Immature natural killer cell (primary cell): ENCODE measurements around the gene HSD11B1L. TPM values are rescaled to one million over a fixed set of nuclear protein-coding genes. Genes with fewer than 3 reads are reported as not detected.
"Not testable (repeated sequence)": the region's sequence is repeated elsewhere in the genome, so short reads cannot be mapped to it uniquely, and the experiment has no call there.

Experiments
- DNase-seq, 3 donors: peaks; one replicate each; pipeline ENCODE4 v3.0.0; 2022; ENCODE audit warnings: mixed read lengths in 1 of 3
- H3K27ac Mint-ChIP-seq, 6 donors: one replicate each; pipeline ENCODE4 v1.8.0; 2020; ENCODE audit warnings: mixed read lengths in 6 of 6, mild to moderate bottlenecking in 5 of 6, inconsistent platforms in 4 of 6, moderate library complexity in 3 of 6
- H3K27me3 Mint-ChIP-seq, 3 donors: one replicate each; pipeline ENCODE4 v1.8.0; 2020 to 2021; ENCODE audit warnings: low read depth in 3 of 3, mild to moderate bottlenecking in 3 of 3, mixed read lengths in 3 of 3, moderate library complexity in 3 of 3, inconsistent platforms in 1 of 3
- H3K36me3 Mint-ChIP-seq, 3 donors: one replicate each; pipeline ENCODE4 v1.8.0; 2020; ENCODE audit warnings: mixed read lengths in 3 of 3, inconsistent platforms in 2 of 3, mild to moderate bottlenecking in 2 of 3
- H3K4me1 Mint-ChIP-seq, 2 donors: one replicate each; pipeline ENCODE4 v1.8.0; 2020; ENCODE audit warnings: inconsistent platforms in 2 of 2, mild to moderate bottlenecking in 2 of 2, mixed read lengths in 2 of 2, moderate library complexity in 1 of 2
- H3K4me3 Mint-ChIP-seq, 5 donors: one replicate each; pipeline ENCODE4 v1.8.0; 2020; ENCODE audit warnings: mild to moderate bottlenecking in 5 of 5, mixed read lengths in 5 of 5, inconsistent platforms in 3 of 5, moderate library complexity in 3 of 5
- H3K9me3 Mint-ChIP-seq, 6 donors: one replicate each; pipeline ENCODE4 v1.8.0; 2020; ENCODE audit warnings: mild to moderate bottlenecking in 6 of 6, mixed read lengths in 6 of 6, inconsistent platforms in 4 of 6, moderate library complexity in 3 of 6
- polyA plus RNA-seq, 3 donors: library from polyadenylated mRNA; unstranded; fragments of 300-500 nt; fragmentation: Illumina TruSeq; gene quantifications; one replicate each; pipeline ENCODE4 v1.2.3, GENCODE V29; 2021

HSD11B1L gene
- polyA plus RNA-seq, 3 donors from 2014 or later, result 2.0 to 3.1 (median 2.5) TPM

GRCh38 chr19:5719961-5720790 is 39.3 kb downstream of the HSD11B1L start, which contains the start of the genes CATSPERD and LONP1:
Gene CATSPERD (plus strand): TSS chr19:5720637. CDS start chr19:5720738, 101 bp downstream.
Gene LONP1 (minus strand): TSS chr19:5720146. CDS start chr19:5720132, 14 bp downstream.
- Mint-ChIP-seq H3K36me3 (no peaks in the 10 kb centered on the region), H3K4me1 (peaks cover 27 to 29% of the 10 kb centered on the region in 2 donors), H3K4me3 (peak within 1 kb of the TSS; percentile 86 to 93 (median 91)), H3K27ac (peak within 1 kb of the TSS; percentile 86 to 95 (median 92)), H3K9me3 (no peaks in the 10 kb centered on the region), H3K27me3 (peaks cover 10 to 13% (median 12%) of the 10 kb centered on the region in 3 donors)
- peak; percentile 98 to 99 (median 99) for DNase-seq

GRCh38 chr19:5727453-5728050 is 46.7 kb downstream of the HSD11B1L start:
- Mint-ChIP-seq H3K27ac (no peak overlapping the region), H3K4me1 (no peaks in the 10 kb centered on the region), H3K9me3 (no peaks in the 10 kb centered on the region), H3K27me3 (peaks cover 0 to 3% (median 0%) of the 10 kb centered on the region in 3 donors), H3K36me3 (no peaks in the 10 kb centered on the region), H3K4me3 (no peak overlapping the region)
- no peak for DNase-seq

DNA sequence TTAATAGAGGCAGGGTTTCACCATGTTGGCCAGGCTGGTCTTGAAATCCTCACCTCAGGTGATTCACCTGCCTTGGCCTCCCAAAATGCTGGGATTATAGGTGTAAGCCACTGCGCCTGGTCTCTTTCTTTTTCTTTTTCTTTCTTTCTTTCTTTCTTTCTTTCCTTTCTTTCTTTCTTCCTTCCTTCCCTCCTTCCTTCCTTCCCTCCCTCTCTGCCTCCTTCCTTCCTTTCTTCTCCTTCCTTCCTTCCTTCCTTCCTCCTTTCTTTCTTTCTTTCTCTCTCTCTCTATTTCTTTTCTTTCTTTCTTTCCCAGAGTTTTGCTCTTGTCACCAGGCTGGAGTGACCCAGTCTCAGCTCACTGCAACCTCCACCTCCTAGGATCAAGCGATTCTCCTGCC is 52.3 kb downstream of the HSD11B1L start:
- not testable (repeated sequence) for H3K4me3 Mint-ChIP-seq, H3K27ac Mint-ChIP-seq, DNase-seq, H3K36me3 Mint-ChIP-seq, H3K9me3 Mint-ChIP-seq, H3K27me3 Mint-ChIP-seq, H3K4me1 Mint-ChIP-seq

Other genes starting within 250 kb of the HSD11B1L start
- not detected for gene ZNRF4, start 225.6 kb upstream of the HSD11B1L start, polyA plus RNA-seq
- under 1 TPM in 1 of 3 donors, not detected in 2; 0.06 TPM for gene TINCR, start 113.1 kb upstream of the HSD11B1L start, polyA plus RNA-seq
- 10 to 100 TPM; 12.8 to 43.4 (median 19.6) TPM for gene SAFB2, start 58.3 kb upstream of the HSD11B1L start, polyA plus RNA-seq
- 100 to 1,000 TPM in 1 of 3 donors, 10 to 100 TPM in 1, 1 to 10 TPM in 1; 6.4 to 103 (median 29.6) TPM for gene SAFB, start 57.9 kb upstream of the HSD11B1L start, polyA plus RNA-seq
- gene MICOS13, start 511 bp upstream of the HSD11B1L start, polyA plus RNA-seq, result 100 to 1,000 TPM in 1 of 3 donors, 10 to 100 TPM in 2; 85.1 to 134 (median 98.2) TPM
- 1,000 to 10,000 TPM in 1 of 3 donors, 100 to 1,000 TPM in 2; 550 to 1,524 (median 935) TPM for gene RPL36, start 9.3 kb downstream of the HSD11B1L start, polyA plus RNA-seq
- 10 to 100 TPM in 2 of 3 donors, 1 to 10 TPM in 1; 8.4 to 24.2 (median 11.3) TPM for gene LONP1, start 39.1 kb downstream of the HSD11B1L start, polyA plus RNA-seq
- not detected for gene CATSPERD, start 39.6 kb downstream of the HSD11B1L start, polyA plus RNA-seq
- not detected for gene PRR22, start 103.7 kb downstream of the HSD11B1L start, polyA plus RNA-seq
- 10 to 100 TPM; 21.2 to 42.5 (median 33.4) TPM for gene DUS3L, start 110.1 kb downstream of the HSD11B1L start, polyA plus RNA-seq
- gene NRTN, start 124.0 kb downstream of the HSD11B1L start, polyA plus RNA-seq, result under 1 TPM in 1 of 3 donors, not detected in 2; 0.56 TPM
- not detected for gene FUT6, start 158.7 kb downstream of the HSD11B1L start, polyA plus RNA-seq
- not detected for gene FUT3, start 170.4 kb downstream of the HSD11B1L start, polyA plus RNA-seq
- not detected for gene FUT5, start 189.5 kb downstream of the HSD11B1L start, polyA plus RNA-seq
- 100 to 1,000 TPM; 329 to 666 (median 378) TPM for gene NDUFA11, start 222.8 kb downstream of the HSD11B1L start, polyA plus RNA-seq
- gene VMAC, start 223.8 kb downstream of the HSD11B1L start, polyA plus RNA-seq, result 1 to 10 TPM; 2.2 to 6.5 (median 5.2) TPM
- 1 to 10 TPM in 2 of 3 donors, under 1 TPM in 1; 0.32 to 4.1 (median 2.2) TPM for gene CAPS, start 233.2 kb downstream of the HSD11B1L start, polyA plus RNA-seq